ENCODE results near the gene EDAR. TPM values are rescaled to one million over a fixed set of nuclear protein-coding genes. Genes with fewer than 3 reads are reported as not detected.

The EDAR gene
- total RNA-seq, 4 donors from 2014 or later, result 0.38 to 5.0 (median 0.88) TPM; not detected in 1

GRCh38 chr2:108986916-108987510 lies 2.0 kb downstream of the EDAR start:
- Histone ChIP-seq H3K36me3 (no peaks in the 10 kb centered on the region), H3K9me3 (no peaks in the 10 kb centered on the region), H3K27me3 (no peaks in the 10 kb centered on the region), H3K4me3 (no peak overlapping the region), H3K4me1 (peaks cover 0 to 6% (median 0%) of the 10 kb centered on the region in 4 donors), H3K27ac (peak overlapping the region in 1 of 4 donors; percentile 10)
- no peak for TF ChIP-seq CTCF (IDR thresholded peaks at IDR 0.05)
- no peak for TF ChIP-seq POLR2A (IDR thresholded peaks at IDR 0.05)
- DNase-seq, result no peak

- Histone ChIP-seq H3K9me3 (no peaks in the 10 kb centered on the region), H3K27me3 (no peaks in the 10 kb centered on the region), H3K4me1 (peaks cover 0 to 8% (median 0%) of the 10 kb centered on the region in 4 donors), H3K4me3 (no peak overlapping the region), H3K36me3 (no peaks in the 10 kb centered on the region), H3K27ac (peak overlapping the region in 2 of 4 donors; percentile 14 to 19)
- DNase-seq, result no peak
- TF ChIP-seq POLR2A (IDR thresholded peaks at IDR 0.05) (no peak), CTCF (IDR thresholded peaks at IDR 0.05) (no peak)
Observed at GRCh38 chr2:108983610-108984009, 5.4 kb downstream of the EDAR start.

- no peaks in the 10 kb centered on the region for H3K27me3 ChIP-seq
- no peaks in the 10 kb centered on the region for H3K36me3 ChIP-seq
- peaks cover 0 to 8% (median 0%) of the 10 kb centered on the region in 4 donors for H3K4me1 ChIP-seq
- no peak for TF ChIP-seq POLR2A (IDR thresholded peaks at IDR 0.05)
- TF ChIP-seq CTCF (IDR thresholded peaks at IDR 0.05), result no peak
- H3K4me3 ChIP-seq, result no peak overlapping the region
- no peak for DNase-seq
- peak overlapping the region in 2 of 4 donors; percentile 7 to 14 for H3K27ac ChIP-seq
- no peaks in the 10 kb centered on the region for H3K9me3 ChIP-seq
Observed at GRCh38 chr2:108983061-108983460, 6.0 kb downstream of the EDAR start.

- TF ChIP-seq CTCF (IDR thresholded peaks at IDR 0.05), result no peak
- no peak for TF ChIP-seq POLR2A (IDR thresholded peaks at IDR 0.05)
- Histone ChIP-seq H3K4me3 (no peak overlapping the region), H3K27me3 (no peaks in the 10 kb centered on the region), H3K4me1 (peaks cover 0 to 8% (median 0%) of the 10 kb centered on the region in 4 donors), H3K9me3 (no peaks in the 10 kb centered on the region), H3K36me3 (no peaks in the 10 kb centered on the region), H3K27ac (peak overlapping the region in 1 of 4 donors; percentile 26)
- no peak for DNase-seq
Observed at GRCh38 chr2:108982259-108982679, 6.8 kb downstream of the EDAR start.

- Histone ChIP-seq H3K27me3 (no peaks in the 10 kb centered on the region), H3K36me3 (no peaks in the 10 kb centered on the region), H3K9me3 (no peaks in the 10 kb centered on the region), H3K4me3 (no peak overlapping the region), H3K27ac (peak overlapping the region in 2 of 4 donors; percentile 26 to 53), H3K4me1 (peaks cover 0 to 8% (median 0%) of the 10 kb centered on the region in 4 donors)
- no peak for DNase-seq
- TF ChIP-seq CTCF (IDR thresholded peaks at IDR 0.05) (no peak), POLR2A (IDR thresholded peaks at IDR 0.05) (no peak)
Observed at GRCh38 chr2:108981846-108982245, 7.2 kb downstream of the EDAR start.

All from Peyer's patch (tissue), 4 donors.